Hippocampal formation (tissue), 2 donors: Measurements from ENCODE around the gene ZBTB46.

ENCODE experiments used
- DNase-seq, 2 donors: peaks; one replicate each; lab custom pipeline; 2025; lab: John Stamatoyannopoulos, UW

Gene ZBTB46

DNA sequence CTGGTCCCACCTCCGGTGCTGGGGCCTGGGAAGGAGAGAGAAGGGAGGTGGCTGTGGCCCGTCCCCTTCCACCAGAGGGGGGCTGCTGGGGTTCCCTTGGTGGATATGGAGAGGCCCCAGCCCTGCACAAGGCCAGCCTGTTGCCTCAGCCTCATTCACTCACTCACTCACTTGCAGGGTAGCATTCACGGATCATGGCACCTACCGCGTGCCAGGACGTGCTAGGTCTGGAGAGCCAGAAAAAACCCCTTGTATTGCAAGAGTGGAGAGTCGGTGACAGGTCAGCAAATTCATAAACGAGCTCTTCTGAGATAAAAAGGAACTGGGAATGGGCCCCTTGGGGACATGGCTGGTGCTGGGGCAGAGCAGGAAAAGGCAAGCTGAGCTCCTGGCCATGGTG is 6.4 kb upstream of the ZBTB46 start:
- no peak for DNase-seq

DNA sequence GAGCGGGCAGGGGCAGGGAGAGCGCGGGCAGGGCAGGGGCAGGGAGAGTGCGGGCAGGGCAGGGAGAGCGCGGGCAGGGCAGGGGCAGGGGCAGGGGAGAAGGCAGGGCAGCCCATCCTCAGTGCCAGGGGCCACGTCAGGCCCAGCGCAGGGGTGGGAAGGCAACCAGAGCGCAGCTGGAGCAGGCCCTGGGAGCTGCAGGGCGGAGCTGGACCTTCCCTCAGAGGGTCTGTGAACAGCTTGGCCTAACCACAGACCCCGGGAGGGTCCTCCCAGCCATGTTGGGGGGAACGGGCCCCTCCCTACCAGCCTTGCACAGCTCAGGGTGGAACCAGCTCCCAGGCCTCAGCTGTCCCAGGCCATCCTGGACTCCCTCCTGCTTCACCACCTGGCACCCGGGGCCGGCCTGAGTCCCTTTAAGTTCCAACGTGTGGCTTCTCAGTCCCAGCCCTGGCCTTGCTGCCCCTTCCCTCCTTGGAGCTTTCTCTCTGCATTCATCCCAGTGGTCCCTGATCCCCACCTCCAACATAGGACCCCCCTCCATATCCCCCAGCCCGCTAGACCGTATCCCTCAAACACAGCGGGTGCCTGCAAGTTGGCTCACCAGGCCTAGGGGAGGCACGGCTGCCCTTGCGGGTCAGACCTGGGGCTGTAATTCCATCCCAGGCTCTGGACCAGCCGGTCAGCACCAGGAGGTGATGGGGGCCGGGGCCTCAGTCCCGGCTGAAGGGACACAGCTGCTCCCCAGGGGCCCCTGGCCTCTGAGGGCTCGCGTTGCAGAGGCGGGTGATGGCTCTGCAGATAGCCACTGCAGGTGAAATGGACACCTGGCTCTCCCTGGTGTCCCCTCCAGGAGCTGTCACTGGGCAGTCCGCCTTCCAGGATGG is 5.6 kb upstream of the ZBTB46 start:
- no peak for DNase-seq

DNA sequence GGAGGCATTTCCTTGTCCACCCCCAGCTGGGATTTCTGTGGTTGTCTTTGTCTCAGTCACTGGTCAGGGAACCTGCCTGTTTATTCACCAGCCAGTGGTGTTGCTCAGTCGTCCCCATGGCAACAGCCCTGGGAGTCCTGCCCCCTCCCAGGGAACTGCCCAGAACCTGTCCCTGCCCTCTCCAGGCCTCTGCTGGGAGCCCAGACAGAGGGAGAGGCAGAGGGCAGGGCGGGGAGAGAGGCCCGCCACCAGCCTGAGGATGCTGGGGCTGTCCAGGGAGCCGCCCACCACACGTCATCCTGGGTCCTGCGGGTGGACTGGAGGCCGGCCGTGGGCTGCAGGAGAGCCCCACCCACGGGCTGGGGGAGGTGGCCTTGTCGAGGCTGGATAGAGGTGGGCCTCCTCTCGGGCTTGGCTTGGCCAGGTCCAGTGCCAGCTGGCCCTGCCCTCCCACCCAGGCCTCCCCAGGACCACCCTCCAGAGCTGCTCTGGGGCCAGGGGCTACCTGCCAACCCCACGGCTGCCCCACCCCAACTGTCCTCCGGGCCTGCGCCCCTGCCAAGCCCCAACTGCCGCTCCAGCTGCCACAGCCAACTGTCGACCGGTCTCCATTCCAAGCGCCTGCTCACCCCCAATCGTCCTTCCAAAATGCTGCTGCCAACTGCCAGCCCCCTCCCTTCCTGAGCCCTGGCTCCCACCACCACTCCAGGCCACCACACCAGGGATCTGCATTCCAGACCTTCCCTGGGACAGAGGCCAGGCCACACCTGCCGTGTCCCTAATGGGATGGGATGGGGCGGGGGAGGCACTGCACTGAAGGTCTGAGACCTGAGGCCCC is 4.2 kb upstream of the ZBTB46 start:
- DNase-seq = peak; percentile 24 to 37

DNA sequence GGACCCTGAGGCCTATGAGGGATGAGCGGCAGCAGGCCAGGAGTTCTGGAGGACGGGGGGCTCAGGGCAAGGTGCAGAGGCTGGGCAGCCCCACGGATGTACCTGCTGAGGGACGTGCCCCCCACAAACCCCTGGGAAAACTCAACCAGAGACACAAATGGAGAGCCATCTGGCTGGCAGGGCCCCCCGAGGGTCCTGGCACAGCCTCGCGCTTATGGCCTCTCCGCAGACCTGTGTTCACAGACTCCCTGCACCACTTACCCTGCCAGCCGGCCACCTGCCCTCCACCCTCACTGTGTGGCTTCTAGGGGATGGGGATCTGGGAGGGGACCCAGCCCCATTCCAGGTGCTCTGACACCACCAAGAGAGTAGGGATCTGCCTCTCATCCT is 3.4 kb upstream of the ZBTB46 start:
- no peak for DNase-seq

DNA sequence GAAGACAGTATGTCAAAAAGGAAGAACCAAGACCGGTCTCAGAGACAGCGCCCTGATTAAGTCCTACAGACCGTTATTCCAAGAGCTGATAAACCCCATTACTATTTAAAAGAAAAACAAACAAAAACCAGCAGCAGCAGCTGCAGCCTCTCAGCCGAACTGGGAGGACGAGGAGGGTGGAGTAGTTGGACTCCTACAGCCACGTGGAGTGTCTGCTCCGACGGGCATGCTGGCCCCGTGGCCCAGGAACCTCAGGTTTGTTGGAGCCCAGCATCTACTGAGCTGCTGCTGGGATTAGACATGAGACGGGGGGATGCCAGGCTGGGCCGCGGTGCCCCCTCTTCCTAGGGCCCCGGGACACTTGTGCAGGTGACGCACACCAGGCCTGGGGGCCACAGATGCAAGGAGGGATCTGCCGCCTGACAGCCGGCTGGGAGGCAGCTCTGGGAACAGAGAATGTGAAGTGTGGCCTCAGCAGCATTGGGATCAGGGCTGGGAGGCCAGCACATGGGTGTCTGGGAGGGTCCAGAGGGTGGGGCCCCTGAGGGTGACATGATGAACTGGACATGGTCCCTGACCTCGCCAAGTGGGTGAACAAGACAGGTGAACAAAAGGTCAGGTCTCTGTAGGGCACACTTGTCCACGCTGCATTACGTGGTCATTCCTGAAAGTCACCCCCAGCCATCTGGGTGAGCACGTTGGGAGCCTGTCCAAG is 2.9 kb upstream of the ZBTB46 start:
- no peak for DNase-seq

DNA sequence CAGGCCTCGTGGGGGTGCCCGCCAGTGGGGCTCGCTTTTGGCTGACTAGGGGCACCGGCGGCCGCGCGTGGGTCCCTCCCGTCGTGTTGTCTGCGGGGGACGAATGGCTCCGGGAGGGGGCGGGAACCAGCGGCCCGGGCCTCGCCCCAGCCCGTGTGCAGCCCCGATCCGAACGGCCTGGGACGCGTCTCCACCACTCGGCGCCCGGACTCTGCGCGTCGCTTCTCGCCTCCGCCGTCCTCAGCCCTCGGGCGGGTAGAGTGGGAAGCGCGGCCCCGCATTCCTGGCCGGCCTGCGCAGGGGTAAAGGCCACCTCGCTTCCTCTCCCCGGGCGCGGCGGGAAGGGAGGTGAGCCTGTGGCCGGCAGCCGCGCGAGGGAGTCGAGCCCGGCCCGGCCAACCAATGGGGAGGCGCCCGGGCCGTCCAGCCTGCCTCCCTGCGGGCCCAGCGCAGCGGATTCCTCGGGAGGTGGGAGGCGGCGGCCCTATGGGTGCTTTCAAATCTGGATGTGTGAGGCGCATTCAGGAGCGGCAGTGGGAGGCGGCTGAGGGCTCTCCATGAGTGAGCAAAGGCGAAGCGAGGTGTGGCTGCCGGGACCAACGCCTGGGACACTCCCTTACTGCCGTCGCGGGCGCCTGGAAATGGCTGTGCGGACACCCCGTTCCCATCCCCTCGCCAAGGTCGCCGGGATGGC is 1.1 kb upstream of the ZBTB46 start:
- no peak for DNase-seq

DNA sequence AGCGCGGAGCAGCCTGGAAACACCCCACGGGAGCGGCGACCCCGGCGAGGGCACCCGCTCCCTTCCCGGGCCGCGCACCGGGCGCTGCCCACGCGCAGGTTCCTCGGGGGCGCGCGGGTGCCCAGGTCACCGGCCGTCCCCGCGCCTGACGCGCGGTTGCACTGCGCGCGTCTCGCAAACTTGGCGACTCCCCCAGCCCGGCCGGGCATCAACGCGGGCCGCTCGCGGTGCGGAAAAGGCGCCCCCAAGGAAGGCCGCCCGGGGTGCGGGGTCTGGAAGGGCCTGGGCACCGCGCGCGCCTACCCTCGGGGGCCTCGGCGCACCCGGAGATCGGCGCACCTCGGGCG is 555 bp upstream of the ZBTB46 start:
- DNase-seq = no peak

DNA sequence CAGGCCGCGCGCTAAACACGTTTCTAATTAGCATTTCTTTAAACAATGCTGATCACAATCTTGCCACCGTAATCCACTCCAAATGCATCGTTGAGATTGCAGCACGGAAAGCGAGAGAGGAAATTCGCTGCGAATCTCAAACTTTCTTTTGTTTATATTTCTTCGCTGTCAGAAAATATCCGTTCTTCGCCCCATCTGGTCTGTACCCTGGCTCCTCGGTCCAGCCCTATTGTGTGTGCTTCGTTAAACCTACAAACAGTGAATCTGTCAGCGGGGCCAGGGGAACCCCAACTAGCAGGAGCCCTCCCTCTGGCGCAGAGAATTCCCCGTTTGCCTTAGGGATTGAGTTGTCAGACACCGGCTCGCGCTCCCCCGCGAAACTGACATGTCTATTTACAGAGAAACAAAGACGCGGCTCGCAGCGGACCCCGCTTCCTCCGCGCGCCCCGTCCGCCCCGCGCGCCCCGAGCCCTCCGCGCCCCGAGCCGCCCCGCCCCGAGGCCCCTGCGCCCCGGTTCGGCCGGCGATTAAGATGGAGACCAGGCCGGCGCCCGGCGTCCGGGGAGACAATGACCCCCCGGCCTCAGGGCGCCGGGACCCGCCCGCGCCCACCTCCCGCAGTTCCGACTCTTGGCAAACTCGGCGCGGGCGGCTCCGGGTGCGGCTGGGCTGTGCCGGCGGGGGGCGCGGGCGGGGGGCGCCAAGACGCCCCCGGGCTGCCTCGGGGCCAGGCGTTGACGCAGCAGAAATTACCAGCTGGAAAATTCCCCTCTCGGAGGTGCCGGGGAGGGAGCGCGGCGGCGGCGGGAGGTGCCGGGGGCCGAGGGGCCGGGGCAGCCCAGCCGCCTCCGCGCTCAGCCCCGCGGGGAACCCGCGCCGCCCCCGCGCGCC is 874 bp downstream of the ZBTB46 start:
- DNase-seq = no peak

DNA sequence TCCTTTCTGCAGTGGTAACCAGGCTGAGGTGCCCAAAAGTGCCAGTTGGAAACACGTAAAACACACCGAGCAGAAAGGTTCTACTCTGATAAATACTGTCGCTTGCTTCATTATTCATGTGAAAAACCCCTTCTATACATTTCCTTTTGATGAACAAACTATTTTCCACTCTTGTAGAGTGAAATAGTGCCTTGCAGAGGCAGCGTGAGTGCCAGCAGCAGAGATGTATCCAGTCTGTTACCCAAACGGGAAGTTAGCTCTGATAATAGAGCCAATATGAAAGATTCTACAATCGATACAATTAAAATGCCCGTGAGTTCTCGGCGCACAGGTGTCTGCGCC is 1.5 kb downstream of the ZBTB46 start:
- no peak for DNase-seq

DNA sequence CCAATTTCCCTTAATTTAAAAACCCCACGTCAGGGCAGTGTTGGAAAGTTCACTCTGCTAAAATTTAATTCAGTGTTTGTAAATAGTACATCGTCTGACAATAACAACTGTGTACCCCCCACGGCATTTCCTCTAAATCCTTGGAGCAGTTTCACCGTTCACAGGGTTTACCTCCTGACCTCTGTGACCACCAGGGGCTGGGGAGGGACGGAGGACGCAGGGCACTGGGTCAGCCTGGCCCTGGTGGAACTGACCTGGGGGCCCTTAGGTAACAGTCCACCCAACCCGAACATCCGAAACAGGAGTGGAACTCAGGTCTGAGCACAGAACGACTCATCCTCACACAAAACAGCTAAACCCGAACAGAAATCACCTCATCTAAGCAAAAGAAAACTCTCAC is 2.1 kb downstream of the ZBTB46 start:
- no peak for DNase-seq

DNA sequence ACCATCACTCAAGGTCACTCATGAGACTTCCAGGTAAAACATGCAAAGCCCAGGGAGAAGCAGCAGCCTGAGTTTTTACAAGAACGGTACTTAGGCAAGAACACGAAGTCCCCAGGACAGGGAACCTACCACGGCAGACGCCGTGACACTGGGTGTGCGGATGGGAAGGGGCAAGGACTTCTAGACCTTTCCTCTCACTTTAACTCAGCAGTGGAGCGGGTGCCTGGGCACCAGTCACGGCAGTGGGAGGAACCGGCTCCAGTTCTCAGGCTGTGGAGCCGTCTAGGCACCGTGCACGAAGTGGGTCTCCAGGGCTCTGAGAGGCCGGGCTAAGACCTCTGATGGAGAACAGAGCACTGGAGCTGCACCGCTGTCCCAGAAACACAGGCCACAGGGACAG is 2.5 kb downstream of the ZBTB46 start:
- no peak for DNase-seq

DNA sequence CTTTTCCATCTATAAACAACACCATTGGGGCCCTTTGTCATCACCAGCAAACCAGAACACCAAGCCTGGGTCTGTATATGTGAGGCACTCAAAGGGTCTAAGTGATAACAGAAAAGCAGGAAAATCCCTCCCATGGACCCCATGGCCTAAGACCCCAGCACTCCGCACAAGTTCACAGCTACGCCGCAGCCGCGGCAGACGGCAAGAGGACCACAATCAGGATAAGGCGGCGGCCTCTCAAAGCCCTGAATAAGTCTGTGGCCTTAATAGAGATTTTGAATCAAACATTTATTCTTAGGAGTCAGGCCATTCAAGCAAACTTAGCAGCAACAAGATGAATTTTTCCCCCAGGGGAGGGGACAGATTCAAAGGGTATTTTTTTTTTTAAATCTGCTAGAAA is 2.9 kb downstream of the ZBTB46 start:
- DNase-seq = no peak

DNA sequence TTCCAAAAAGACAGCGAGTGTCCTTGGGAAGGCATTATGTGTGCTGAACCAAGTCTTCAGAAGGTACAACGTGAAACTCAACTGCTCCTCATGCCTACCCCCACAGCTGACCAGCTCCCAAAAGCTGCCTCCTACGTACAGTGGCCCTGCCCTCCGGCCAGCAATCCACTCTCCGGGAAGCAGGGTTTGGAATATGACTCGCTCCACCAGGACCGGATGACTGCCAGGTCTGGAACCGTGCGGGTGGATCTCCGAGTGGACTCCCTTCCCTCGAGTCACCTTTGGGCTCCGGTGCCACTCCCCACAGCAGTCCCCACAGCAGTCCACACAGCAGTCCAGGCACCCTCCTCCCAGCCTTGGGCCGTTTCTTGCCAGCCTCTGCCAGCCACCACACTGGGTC is 4.3 kb downstream of the ZBTB46 start:
- no peak for DNase-seq

DNA sequence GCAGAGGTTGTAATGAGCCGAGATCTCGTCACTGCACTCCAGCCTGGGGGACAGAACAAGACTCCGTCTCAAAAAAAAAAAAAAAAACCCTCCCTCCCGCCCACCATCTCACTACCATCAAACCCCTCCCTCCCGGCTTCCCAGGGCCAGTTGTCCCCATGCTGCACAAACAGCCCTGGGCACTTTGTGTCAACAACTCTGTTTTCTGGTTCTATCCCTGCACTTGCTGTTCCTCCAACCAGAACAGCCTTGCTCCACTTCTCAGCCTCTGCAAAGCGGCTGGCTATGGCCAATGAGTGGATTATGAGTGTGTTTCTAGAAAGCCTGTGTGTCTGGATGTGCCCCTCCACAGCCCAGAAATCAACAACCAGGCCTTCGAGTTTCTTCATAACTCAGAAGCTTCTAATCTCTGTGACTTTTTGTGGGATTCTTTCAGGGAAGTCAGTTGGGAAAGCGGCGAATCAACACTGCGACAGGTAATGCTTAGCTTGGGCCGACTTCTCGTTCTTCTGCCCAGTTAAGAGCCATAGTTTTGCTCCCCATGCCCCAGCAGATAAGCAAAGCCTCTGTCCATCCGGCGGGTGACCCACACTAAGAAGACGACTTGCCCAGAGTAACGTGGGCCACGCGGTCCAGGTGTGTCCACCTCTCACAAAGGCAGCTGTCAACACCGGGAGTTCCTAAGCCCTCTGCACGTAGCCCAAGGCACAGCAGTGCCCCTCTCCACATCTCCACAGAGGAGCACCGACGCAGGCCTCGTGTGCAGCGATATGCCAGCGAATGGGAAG is 5.5 kb downstream of the ZBTB46 start:
- DNase-seq = no peak

DNA sequence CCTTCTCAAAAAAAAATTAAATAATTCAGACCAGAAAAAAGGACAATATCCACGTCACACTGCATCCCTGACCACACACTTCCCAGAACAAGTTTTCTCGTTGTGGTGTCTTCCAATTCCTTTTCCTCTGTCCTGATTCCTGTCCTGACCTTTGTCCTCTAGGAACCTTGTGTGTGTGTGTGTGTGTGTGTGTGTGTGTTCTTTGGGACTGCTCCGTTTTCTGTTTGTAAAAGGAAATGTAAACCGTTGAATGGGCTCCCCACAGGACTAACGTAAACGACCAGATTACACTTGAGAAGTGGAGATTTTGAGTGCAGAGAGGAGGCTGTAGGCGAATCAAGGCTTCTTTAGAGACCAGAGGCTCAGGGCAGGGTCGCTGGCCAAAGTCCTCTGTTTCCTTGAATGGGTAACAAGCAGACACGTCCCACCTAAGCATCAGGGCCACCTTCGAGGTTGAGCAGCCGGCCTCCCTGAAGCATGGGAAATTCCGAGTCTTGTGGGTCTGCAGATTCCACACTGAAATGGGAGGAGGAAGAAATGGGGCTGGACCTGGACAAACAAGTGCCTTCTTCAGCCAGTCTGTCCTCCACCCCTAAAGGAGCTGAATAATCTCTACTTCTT is 7.3 kb downstream of the ZBTB46 start:
- no peak for DNase-seq

DNA sequence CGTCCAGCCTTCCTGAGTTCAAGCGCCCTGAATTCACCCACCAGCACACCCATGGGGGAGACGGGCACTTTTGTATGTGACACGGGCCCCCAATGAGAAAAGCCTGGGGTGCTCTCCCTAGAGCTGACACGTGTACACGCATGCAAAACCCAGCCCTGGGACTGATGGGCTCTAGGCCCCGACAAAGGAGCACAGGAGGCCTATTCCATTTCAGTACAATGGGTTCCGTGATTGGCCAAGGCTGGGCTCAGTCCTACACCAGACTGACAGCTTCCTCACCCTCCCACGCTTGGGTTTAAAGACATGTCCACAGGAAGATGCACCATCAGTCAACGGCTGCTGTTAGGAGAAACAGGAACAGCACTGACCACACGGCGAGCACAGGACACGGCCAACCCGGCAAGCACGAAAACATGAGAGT is 8.8 kb downstream of the ZBTB46 start:
- DNase-seq = no peak

DNA sequence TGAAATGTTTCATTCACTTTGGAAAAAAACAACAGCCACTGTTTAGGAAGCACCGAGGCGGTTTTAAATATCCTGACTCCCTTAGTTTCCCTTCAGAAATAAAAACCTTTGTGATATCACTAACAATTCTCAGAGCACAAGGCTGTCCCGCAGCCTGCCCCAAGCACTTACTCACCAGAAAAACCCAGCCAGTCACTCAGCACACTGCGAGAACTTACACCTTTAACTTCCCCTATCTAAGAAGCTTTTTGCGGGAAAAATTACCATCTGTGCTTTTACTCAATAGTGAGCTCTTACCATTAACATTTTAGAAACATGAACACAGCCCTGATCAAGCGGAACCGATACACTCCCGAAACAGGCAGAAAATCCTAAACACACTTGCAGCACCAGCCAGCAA is 9.3 kb downstream of the ZBTB46 start:
- no peak for DNase-seq

DNA sequence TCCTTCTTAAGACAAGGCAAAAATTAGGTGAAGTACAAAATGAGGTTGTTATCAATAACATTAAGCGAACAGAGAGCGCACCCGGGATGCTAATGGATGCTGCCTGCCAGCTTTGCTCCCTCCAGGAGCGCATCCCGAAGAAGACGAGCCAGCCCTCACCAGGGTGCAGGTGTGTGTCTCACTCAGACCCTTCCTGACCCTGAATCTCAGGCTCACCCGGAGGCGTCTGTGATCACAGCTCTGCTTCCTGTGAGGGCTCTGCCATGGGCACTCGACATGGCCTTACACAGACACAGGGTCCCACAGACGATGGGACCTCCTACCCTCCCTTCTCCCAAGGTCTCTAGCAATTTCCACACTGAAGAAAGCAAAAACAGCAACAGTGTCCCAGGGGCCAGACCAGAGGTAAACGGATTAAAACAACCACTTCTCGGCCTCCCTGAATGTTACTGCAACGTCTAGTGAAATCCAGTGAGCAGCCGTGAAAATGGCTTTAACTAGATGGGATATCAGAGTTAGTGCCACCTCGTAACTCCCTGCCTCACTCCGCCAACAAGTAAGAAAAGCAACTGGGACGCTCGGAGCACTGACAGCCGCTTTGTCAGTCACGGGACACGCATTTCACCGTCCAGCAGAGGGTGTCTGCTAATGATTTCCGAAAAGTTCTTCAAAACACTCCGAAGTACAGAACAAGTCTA is 11.7 kb downstream of the ZBTB46 start:
- no peak for DNase-seq

DNA sequence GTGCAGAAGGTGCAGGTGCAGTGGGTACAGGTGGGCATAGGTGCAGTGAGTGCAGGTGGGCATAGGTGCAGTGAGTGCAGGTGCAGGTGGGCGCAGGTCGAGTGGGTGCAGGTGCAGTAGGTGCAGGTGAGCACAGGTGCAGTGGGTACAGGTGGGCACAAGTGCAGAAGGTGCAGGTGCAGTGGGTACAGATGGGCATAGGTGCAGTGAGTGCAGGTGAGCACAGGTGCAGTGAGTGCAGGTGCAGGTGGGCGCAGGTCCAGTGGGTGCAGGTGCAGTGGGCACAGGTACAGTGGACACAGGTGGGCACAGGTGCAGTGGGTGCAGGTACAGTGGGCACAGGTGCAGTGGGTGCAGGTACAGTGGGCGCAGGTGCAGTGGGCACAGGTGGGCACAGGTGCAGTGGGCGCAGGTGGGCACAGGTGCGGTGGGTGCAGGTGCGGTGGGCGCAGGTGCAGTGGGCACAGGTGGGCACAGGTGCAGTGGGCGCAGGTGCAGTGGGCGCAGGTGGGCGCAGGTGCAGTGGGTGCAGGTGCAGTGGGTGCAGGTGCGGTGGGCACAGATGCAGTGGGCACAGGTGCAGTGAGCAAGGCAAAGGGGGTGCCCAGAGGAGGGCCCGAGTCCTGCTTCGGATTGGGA is 15.3 kb downstream of the ZBTB46 start:
- no peak for DNase-seq
